Measurements from ENCODE around the gene S100A3. TPM values are rescaled to one million over a fixed set of nuclear protein-coding genes. Genes with fewer than 3 reads are reported as not detected.
A peak's percentile ranks its signal among the peaks of the same experiment; 100 is the strongest.

The S100A3 gene
- total and polyA plus RNA-seq, 9 donors, result 0.48 to 2.5 (median 1.6) TPM; not detected in 4

GRCh38 chr1:153507926-153508583 is 41.0 kb downstream of the S100A3 start:
- 72 to 80% (median 78%) methylated on average over 11 of the region's 11 CpGs for WGBS, 3 donors
- H3K27me3 ChIP-seq, result no peaks in the 10 kb centered on the region
- H3K4me1 ChIP-seq (ENCODE audit: insufficient read depth), result peaks cover 20% of the 10 kb centered on the region
- H3K9me3 ChIP-seq, result no peaks in the 10 kb centered on the region
- no peaks in the 10 kb centered on the region for H3K36me3 ChIP-seq
- H3K27ac ChIP-seq, result peak overlapping the region; percentile 40 to 78
- H3K4me3 ChIP-seq, result no peak overlapping the region
- intact Hi-C loops (cut with DNase I), result loop anchor here in 2 of 4 donors (2.0 kb wide), 1 partner anchor 59 kb away; no protein-coding TSS in a partner anchor
- TF ChIP-seq EP300 (IDR thresholded peaks at IDR 0.05) (no peak), POLR2A (IDR thresholded peaks at IDR 0.05) (no peak)
- TF ChIP-seq, protein P1, sequence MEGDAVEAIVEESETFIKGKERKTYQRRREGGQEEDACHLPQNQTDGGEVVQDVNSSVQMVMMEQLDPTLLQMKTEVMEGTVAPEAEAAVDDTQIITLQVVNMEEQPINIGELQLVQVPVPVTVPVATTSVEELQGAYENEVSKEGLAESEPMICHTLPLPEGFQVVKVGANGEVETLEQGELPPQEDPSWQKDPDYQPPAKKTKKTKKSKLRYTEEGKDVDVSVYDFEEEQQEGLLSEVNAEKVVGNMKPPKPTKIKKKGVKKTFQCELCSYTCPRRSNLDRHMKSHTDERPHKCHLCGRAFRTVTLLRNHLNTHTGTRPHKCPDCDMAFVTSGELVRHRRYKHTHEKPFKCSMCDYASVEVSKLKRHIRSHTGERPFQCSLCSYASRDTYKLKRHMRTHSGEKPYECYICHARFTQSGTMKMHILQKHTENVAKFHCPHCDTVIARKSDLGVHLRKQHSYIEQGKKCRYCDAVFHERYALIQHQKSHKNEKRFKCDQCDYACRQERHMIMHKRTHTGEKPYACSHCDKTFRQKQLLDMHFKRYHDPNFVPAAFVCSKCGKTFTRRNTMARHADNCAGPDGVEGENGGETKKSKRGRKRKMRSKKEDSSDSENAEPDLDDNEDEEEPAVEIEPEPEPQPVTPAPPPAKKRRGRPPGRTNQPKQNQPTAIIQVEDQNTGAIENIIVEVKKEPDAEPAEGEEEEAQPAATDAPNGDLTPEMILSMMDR (IDR thresholded peaks at IDR 0.05), result no peak
- peak in 2 of 5 donors; percentile 41 to 46 for DNase-seq

DNA sequence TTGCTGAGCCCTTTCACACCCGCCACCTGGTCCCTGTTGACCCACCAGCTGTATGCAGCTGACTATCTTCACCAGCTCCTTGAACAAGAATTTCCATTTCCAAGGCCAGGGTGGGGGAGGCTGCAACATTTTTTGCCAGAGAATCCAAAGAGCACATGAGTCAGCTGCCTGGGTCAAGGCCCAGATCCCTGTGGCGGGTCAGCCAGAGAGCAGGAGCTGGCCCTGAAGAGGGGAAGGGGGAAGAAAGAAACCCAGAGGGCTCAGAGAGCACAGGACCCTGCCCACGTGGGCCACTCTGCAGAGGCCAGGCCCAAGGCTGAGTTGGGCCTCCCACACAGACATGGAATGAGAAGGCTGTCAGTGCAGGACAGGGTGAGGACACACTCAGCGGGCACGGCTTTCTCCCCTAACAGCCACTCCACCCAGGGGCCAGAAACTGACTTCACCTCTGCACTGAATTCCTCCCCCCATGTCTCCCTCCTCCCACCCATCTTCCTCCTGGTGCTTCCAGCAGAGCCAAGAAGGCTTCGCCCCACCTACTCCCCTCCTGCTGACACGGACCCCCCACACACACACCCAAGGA is 42.1 kb downstream of the S100A3 start:
- TF ChIP-seq POLR2A (IDR thresholded peaks at IDR 0.05) (no peak), EP300 (IDR thresholded peaks at IDR 0.05) (peak; percentile 68)
- TF ChIP-seq, protein P1 (IDR thresholded peaks at IDR 0.05), result no peak
- no peak overlapping the region for H3K4me3 ChIP-seq
- WGBS, 3 donors, result 7% methylated on average over 7 of the region's 7 CpGs
- no peaks in the 10 kb centered on the region for H3K36me3 ChIP-seq
- peaks cover 20% of the 10 kb centered on the region for H3K4me1 ChIP-seq (ENCODE audit: insufficient read depth)
- H3K9me3 ChIP-seq, result no peaks in the 10 kb centered on the region
- H3K27me3 ChIP-seq, result no peaks in the 10 kb centered on the region
- intact Hi-C loops (cut with DNase I), result no loop called here
- DNase-seq, result peak; percentile 92 to 95 (median 94)
- peak overlapping the region; percentile 40 to 78 for H3K27ac ChIP-seq

- Histone ChIP-seq H3K4me3 (no peak overlapping the region), H3K36me3 (no peaks in the 10 kb centered on the region), H3K4me1 (ENCODE audit: insufficient read depth) (peaks cover 18% of the 10 kb centered on the region), H3K27ac (peak overlapping the region; percentile 40 to 46), H3K27me3 (no peaks in the 10 kb centered on the region), H3K9me3 (no peaks in the 10 kb centered on the region)
- TF ChIP-seq, protein P1 (IDR thresholded peaks at IDR 0.05), result no peak
- TF ChIP-seq POLR2A (IDR thresholded peaks at IDR 0.05) (no peak), EP300 (IDR thresholded peaks at IDR 0.05) (no peak)
- intact Hi-C loops (cut with DNase I), result no loop called here
- 28 to 31% (median 29%) methylated on average over 5 of the region's 5 CpGs for WGBS, 3 donors
- peak; percentile 46 to 75 (median 68) for DNase-seq
These were observed 42.7 kb downstream of the S100A3 start for GRCh38 chr1:153506386-153506785.

DNA sequence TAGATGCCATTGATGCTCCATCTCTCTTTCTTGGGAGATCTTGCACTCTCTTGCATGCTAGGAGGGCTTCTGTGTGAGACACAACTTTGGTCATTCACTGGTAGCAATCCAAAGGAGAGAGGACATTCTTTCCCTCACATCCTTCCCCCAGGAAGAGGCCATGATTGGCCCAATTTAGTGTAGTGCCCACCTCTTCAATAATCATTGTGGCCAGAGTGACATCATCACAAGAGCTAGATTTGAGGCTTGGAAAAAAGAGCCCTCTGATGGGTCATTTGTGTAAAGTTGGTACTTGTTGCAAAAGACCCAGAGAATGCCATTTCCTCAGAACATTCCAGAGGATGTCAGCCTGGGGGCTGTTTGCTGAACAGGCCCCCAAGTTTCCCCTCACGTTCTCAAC is 43.5 kb downstream of the S100A3 start:
- intact Hi-C loops (cut with DNase I), result no loop called here
- peak overlapping the region in 1 of 2 donors; percentile 46 for H3K27ac ChIP-seq
- H3K27me3 ChIP-seq, result no peaks in the 10 kb centered on the region
- H3K4me1 ChIP-seq (ENCODE audit: insufficient read depth), result peaks cover 16% of the 10 kb centered on the region
- no peak overlapping the region for H3K4me3 ChIP-seq
- 96 to 100% (median 98%) methylated on average over 1 of the region's 1 CpG for WGBS, 3 donors
- TF ChIP-seq POLR2A (IDR thresholded peaks at IDR 0.05) (no peak), EP300 (IDR thresholded peaks at IDR 0.05) (no peak)
- TF ChIP-seq, protein P1 (IDR thresholded peaks at IDR 0.05), result no peak
- no peak for DNase-seq
- H3K9me3 ChIP-seq, result no peaks in the 10 kb centered on the region
- no peaks in the 10 kb centered on the region for H3K36me3 ChIP-seq
